ENCODE data around the gene ZNF431. TPM values are rescaled to one million over a fixed set of nuclear protein-coding genes. Genes with fewer than 3 reads are reported as not detected.

The ZNF431 gene
- 10.7 and 12.0 TPM in 2 replicates for total RNA-seq
- polyA plus RNA-seq, result 1.8 and 3.5 TPM in 2 replicates
- polyA plus RNA-seq (2011; cell fraction: cytosol; rRNA removed), result 2.7 and 4.3 TPM in 2 replicates
- polyA plus RNA-seq (2011; cell fraction: nucleus; rRNA removed), result 14.1 and 14.9 TPM in 2 replicates
- 6.7 and 7.1 TPM in 2 replicates for polyA plus RNA-seq (2012)
- 13.2 and 14.1 TPM in 2 replicates for polyA minus RNA-seq
- 10.0 TPM for polyA minus RNA-seq (2011; cell fraction: cytosol; rRNA and poly(A)+ RNA removed)
- 18.3 and 18.6 TPM in 2 replicates for polyA minus RNA-seq (2011; cell fraction: nucleus; rRNA and poly(A)+ RNA removed)
- Bru-seq, nascent RNA, result percentile 85 among the genes with signal in this experiment
- percentile 72 among the genes with signal in this experiment for BruChase-seq, experiment 1, labeled RNA remaining after a 6-hour chase
- percentile 78 among the genes with signal in this experiment for BruChase-seq, experiment 2, labeled RNA remaining after a 2-hour chase
- long read RNA-seq, partial matches to known transcripts, result 2 of 7 reads
- long read RNA-seq, other reads (novel, unspliced or antisense), result 4 of 7 reads

- intact Hi-C loops (cut with micrococcal nuclease), result loop anchor here (1.0 to 10.0 kb wide), 5 partner anchors 121 to 625 kb away; partner anchors contain the start of genes ZNF100, ZNF430, ZNF493 and ZNF708
- peak; percentile 100 for FAIRE-seq
Measured at GRCh38 chr19:21141787-21142464, at the start of gene ZNF431. Gene ZNF431, plus strand, starts transcription at chr19:21142040. Its CDS starts 144 bp downstream, at chr19:21142184.

More at GRCh38 chr19:21141787-21142464, at the start of gene ZNF431:
- H3K4me2 ChIP-seq (ENCODE audit: insufficient read depth, low read length), result peak within 1 kb of the TSS; percentile 94
- peak within 1 kb of the TSS; percentile 89 for H3K9ac ChIP-seq (replicated peaks; ENCODE audit: extremely low read depth, insufficient read depth, low read length)
- H4K20me1 ChIP-seq (replicated peaks; ENCODE audit: control insufficient read depth, extremely low read depth, insufficient read depth, low read length), result no peaks in the 10 kb centered on the region
- TSS peak; percentile 70 for BruUV-seq (replicated peaks)
- peak within 1 kb of the TSS; percentile 60 to 87 (median 64) for H3K4me3 ChIP-seq (replicated peaks in 1 of 3; ENCODE audit: insufficient read depth in 1 of 3, low read depth in 1 of 3, low read length in 3 of 3)
- no peaks in the 10 kb centered on the region for H3K9me1 ChIP-seq (replicated peaks; ENCODE audit: control insufficient read depth, extremely low read depth, insufficient read depth, low read length)
- no peaks in the 10 kb centered on the region for H3K27me3 ChIP-seq (ENCODE audit: control insufficient read depth in 2 of 2, insufficient read depth in 2 of 2, low read length in 2 of 2)
- peaks cover 13% of the 10 kb centered on the region for H3K79me2 ChIP-seq (ENCODE audit: control insufficient read depth, insufficient read depth, low read length)
- POLR2A ChIA-PET, result interaction anchor here (0.7 to 1.1 kb wide), 4 partner anchors 625 to 1183 kb away, joined by 3 to 4 read pairs (median 4); partner anchors contain the start of genes ZNF100 and ZNF486
- H2AFZ ChIP-seq (ENCODE audit: low read depth, low read length), result peak within 1 kb of the TSS; percentile 77
- CTCF ChIA-PET, result interaction anchor here (1.1 to 1.2 kb wide), 2 partner anchors 8 to 60 kb away, joined by 3 to 4 read pairs; partner anchors contain the start of gene ZNF714
- H3K4me1 ChIP-seq (ENCODE audit: control insufficient read depth, extremely low read depth, insufficient read depth, low read length), result peaks cover 5% of the 10 kb centered on the region
- dilution Hi-C loops (cut with MboI; ENCODE audit: extremely low pct_ligation_motif_present, low sequenced_read_pairs), result no loop called here
- H3K9me3 ChIP-seq (replicated peaks; ENCODE audit: control insufficient read depth, insufficient read depth, low read length), result no peaks in the 10 kb centered on the region
- H3K36me3 ChIP-seq (ENCODE audit: control insufficient read depth in 2 of 2, extremely low read depth in 1 of 2, insufficient read depth in 2 of 2, low read length in 2 of 2), result peaks cover 0 to 2% of the 10 kb centered on the region in 2 experiments
- peak within 1 kb of the TSS; percentile 58 for H3K27ac ChIP-seq (ENCODE audit: insufficient read depth, low read depth, low read length)
- no peak for TF ChIP-seq MAX (IDR thresholded peaks at IDR 0.05; ENCODE audit: insufficient read depth, insufficient read length)
- TF ChIP-seq GATA2 (IDR thresholded peaks at IDR 0.05; ENCODE audit: insufficient read depth, insufficient read length, low read depth, low read length), result no peak
- TF ChIP-seq POLR2A (IDR thresholded peaks at IDR 0.05; ENCODE audit: low read depth, low read length), result peak; percentile 79
- TF ChIP-seq EZH2 (IDR thresholded peaks at IDR 0.05; ENCODE audit: borderline replicate concordance, low read depth, low read length, severe bottlenecking), result no peak
- TF ChIP-seq CTCF (IDR thresholded peaks at IDR 0.05; ENCODE audit: extremely low read depth in 1 of 2, insufficient read depth in 1 of 2, low read depth in 1 of 2, low read length in 2 of 2), result no peak
- TF ChIP-seq MYC (IDR thresholded peaks at IDR 0.05; ENCODE audit: low read depth, low read length), result no peak
- no peak for TF ChIP-seq JUN (IDR thresholded peaks at IDR 0.05; ENCODE audit: borderline replicate concordance, insufficient read depth, insufficient read length, low read depth)
- no peak for TF ChIP-seq FOS (IDR thresholded peaks at IDR 0.05; ENCODE audit: borderline replicate concordance, insufficient read depth, low read length)
- TF ChIP-seq POLR2AphosphoS5 (IDR thresholded peaks at IDR 0.05; ENCODE audit: insufficient read depth, low read depth, low read length), result peak; percentile 87
- DNase-seq (ENCODE audit: low read depth, low spot score), result peak; percentile 95

Measured in endothelial cell of umbilical vein (primary cell).